GM12865 (cell line): ENCODE results near the gene DNAJC9.
A peak's percentile ranks its signal among the peaks of the same experiment; 100 is the strongest.

Source experiments
- DNase-seq: peaks from one replicate; pipeline ENCODE4 v3.0.0; 2010; ENCODE audit warnings: low read depth
- H3K4me3 ChIP-seq: 2 replicates; pipeline ENCODE4 v1.5.1; 2011; ENCODE audit warnings: mild to moderate bottlenecking, low read depth, low read length, control low read depth
- TF ChIP-seq, protein P1 (sequence below): IDR thresholded peaks from 2 replicates; pipeline ENCODE4 v1.5.1; 2011; ENCODE audit warnings: low read length, control low read depth, low read depth, inconsistent platforms; ENCODE audit not compliant: insufficient read depth; ENCODE audit errors: missing control alignments

The DNAJC9 gene, protein sequence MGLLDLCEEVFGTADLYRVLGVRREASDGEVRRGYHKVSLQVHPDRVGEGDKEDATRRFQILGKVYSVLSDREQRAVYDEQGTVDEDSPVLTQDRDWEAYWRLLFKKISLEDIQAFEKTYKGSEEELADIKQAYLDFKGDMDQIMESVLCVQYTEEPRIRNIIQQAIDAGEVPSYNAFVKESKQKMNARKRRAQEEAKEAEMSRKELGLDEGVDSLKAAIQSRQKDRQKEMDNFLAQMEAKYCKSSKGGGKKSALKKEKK

GRCh38 chr10:73246646-73247508 is at the start of gene DNAJC9:
Gene DNAJC9 (minus strand): TSS chr10:73247255. CDS start chr10:73247189, 66 bp downstream.
- TF ChIP-seq, protein P1, sequence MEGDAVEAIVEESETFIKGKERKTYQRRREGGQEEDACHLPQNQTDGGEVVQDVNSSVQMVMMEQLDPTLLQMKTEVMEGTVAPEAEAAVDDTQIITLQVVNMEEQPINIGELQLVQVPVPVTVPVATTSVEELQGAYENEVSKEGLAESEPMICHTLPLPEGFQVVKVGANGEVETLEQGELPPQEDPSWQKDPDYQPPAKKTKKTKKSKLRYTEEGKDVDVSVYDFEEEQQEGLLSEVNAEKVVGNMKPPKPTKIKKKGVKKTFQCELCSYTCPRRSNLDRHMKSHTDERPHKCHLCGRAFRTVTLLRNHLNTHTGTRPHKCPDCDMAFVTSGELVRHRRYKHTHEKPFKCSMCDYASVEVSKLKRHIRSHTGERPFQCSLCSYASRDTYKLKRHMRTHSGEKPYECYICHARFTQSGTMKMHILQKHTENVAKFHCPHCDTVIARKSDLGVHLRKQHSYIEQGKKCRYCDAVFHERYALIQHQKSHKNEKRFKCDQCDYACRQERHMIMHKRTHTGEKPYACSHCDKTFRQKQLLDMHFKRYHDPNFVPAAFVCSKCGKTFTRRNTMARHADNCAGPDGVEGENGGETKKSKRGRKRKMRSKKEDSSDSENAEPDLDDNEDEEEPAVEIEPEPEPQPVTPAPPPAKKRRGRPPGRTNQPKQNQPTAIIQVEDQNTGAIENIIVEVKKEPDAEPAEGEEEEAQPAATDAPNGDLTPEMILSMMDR = no peak
- H3K4me3 ChIP-seq = peak within 1 kb of the TSS; percentile 96
- peak; percentile 98 for DNase-seq

- no peak for DNase-seq
- no peak overlapping the region for H3K4me3 ChIP-seq
- TF ChIP-seq, protein P1 = no peak
Measured at GRCh38 chr10:73293461-73293860, 46.4 kb upstream of the DNAJC9 start.

GRCh38 chr10:73289958-73290357 is 42.9 kb upstream of the DNAJC9 start:
- TF ChIP-seq, protein P1 = no peak
- no peak for DNase-seq
- no peak overlapping the region for H3K4me3 ChIP-seq

GRCh38 chr10:73287441-73287840 is 40.4 kb upstream of the DNAJC9 start:
- H3K4me3 ChIP-seq = no peak overlapping the region
- TF ChIP-seq, protein P1 = no peak
- no peak for DNase-seq

DNA sequence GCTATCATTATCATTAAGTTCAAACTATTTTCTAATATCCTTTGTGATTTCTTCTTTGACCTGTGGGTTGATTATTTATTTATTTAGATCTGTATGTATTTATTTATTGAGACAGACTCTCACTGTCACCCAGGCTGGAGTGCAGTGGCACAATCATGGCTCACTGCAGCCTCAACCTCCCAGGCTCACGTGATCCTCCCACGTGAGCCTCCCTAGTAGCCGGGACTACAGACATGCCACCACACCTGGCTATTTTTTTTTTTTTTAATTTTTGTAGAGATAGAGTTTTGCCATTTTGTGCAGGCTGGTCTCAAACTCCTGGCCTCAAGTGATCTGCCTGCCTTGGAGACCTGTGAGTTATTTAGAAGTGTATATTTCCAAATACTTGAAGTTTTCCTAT is 34.0 kb upstream of the DNAJC9 start:
- TF ChIP-seq, protein P1 = no peak
- H3K4me3 ChIP-seq = no peak overlapping the region
- no peak for DNase-seq

GRCh38 chr10:73264423-73264822 is 17.4 kb upstream of the DNAJC9 start:
- no peak overlapping the region for H3K4me3 ChIP-seq
- TF ChIP-seq, protein P1 = no peak
- no peak for DNase-seq
